Transverse colon (tissue), 4 donors: ENCODE data around the gene CSNK2B. TPM values are rescaled to one million over a fixed set of nuclear protein-coding genes. Genes with fewer than 3 reads are reported as not detected.

Experiments
- DNase-seq: peaks from one replicate; pipeline ENCODE4 v3.0.0-alpha.2; 2019
- H3K27ac ChIP-seq, 4 donors: fragments of 200-600 bp; sonication (generic); 2 replicates each; pipeline ENCODE4 v1.5.1; 2016 to 2018; ENCODE audit warnings: inconsistent platforms in 4 of 4
- H3K27me3 ChIP-seq: fragments of 200-600 bp; sonication (generic); 2 replicates; pipeline ENCODE4 v1.5.1; 2017; ENCODE audit warnings: inconsistent platforms
- H3K36me3 ChIP-seq, 4 donors: fragments of 200-600 bp; sonication (generic); 2 replicates each; pipeline ENCODE4 v1.5.1; 2017 to 2019; ENCODE audit warnings: inconsistent platforms in 4 of 4
- H3K4me1 ChIP-seq, 4 donors: fragments of 200-600 bp; sonication (generic); 2 replicates each; pipeline ENCODE4 v1.5.1; 2017 to 2020; ENCODE audit warnings: inconsistent platforms in 4 of 4
- H3K4me3 ChIP-seq, 4 donors: fragments of 200-600 bp; sonication (generic); 1 replicate in 1 of 4; 2 replicates in 3 of 4; pipeline versions ENCODE4 v1.5.1 to v1.6.1; 2017 to 2019; ENCODE audit warnings: inconsistent platforms in 4 of 4
- H3K9me3 ChIP-seq, 2 donors: fragments of 200-600 bp; sonication (generic); 2 replicates each; pipeline ENCODE4 v1.5.1; 2017 to 2019; ENCODE audit warnings: inconsistent platforms in 2 of 2
- CTCF ChIP-seq, 5 experiments: fragments of 200-600 bp in 3 of 5; fragments of 450-650 bp in 2 of 5; sonication (generic) in 3 of 5; IDR thresholded peaks; 1 replicate in 2 of 5; 2 replicates in 3 of 5; pipeline ENCODE4 v1.5.1; 2016 to 2017; ENCODE audit warnings: antibody characterized with exemption in 5 of 5, inconsistent platforms in 3 of 5, mild to moderate bottlenecking in 2 of 5, moderate library complexity in 1 of 5
- EP300 ChIP-seq: sonication (generic); formaldehyde crosslinking; IDR thresholded peaks from one replicate; pipeline ENCODE4 v1.6.1; 2017; ENCODE audit warnings: antibody characterized with exemption, low read depth
- POLR2A ChIP-seq: fragments of 450-650 bp; IDR thresholded peaks from one replicate; pipeline ENCODE4 v1.6.1; 2016; ENCODE audit warnings: antibody characterized with exemption, mild to moderate bottlenecking, moderate library complexity
- POLR2AphosphoS5 ChIP-seq, 3 donors: sonication (generic); formaldehyde crosslinking; IDR thresholded peaks; one replicate each; pipeline ENCODE4 v1.6.1; 2016; ENCODE audit warnings: antibody characterized with exemption in 3 of 3
- WGBS, 2 donors: methylation state at CpG; one replicate each; pipeline ENCODE4 v1.1.5; 2018; ENCODE audit warnings: low coverage in 1 of 2; 5-methylcytosine and 5-hydroxymethylcytosine counted together
- in situ Hi-C, 4 donors: fragments of 200-750 bp; cut with MboI; loops; one replicate each; pipeline versions ENCODE4 v1.15.0 to v1.15.1; 2017; ENCODE audit warnings: low sequenced_read_pairs in 3 of 4, low pct_ligation_motif_present in 1 of 4, low pct_unique_long_range_greater_than_20kb in 1 of 4
- intact Hi-C: fragments of 100-400 bp; cut with DNase I; formaldehyde crosslinking; loops from one replicate; pipeline ENCODE4 v1.15.1; 2023; ENCODE audit warnings: low total_unique reads
- total RNA-seq, 4 donors: library from RNA; depleted of rRNA; stranded (reverse); fragments of >200 nt; gene quantifications; one replicate each; pipeline ENCODE4 v1.1.0, GENCODE V29; 2016

CSNK2B gene
- total RNA-seq, 4 donors from 2014 or later: 182 to 231 (median 210) TPM

GRCh38 chr6:31643818-31644454 is 21.9 kb upstream of the CSNK2B start:
- intact Hi-C loops: no loop called here
- Histone ChIP-seq H3K36me3 (peaks cover 0 to 90% (median 42%) of the 10 kb centered on the region in 4 donors), H3K4me3 (no peak overlapping the region), H3K9me3 (no peaks in the 10 kb centered on the region), H3K27me3 (no peaks in the 10 kb centered on the region), H3K27ac (no peak overlapping the region), H3K4me1 (no peaks in the 10 kb centered on the region)
- in situ Hi-C loops: no loop called here
- DNase-seq: no peak
- WGBS, 2 donors: 91% methylated on average over 16 of the region's 17 CpGs; no CpG with 5 or more reads in 1 of the 2 donors
- TF ChIP-seq CTCF (IDR thresholded peaks at IDR 0.05) (no peak), EP300 (no peak), POLR2AphosphoS5 (IDR thresholded peaks at IDR 0.05) (no peak), POLR2A (no peak)

- Histone ChIP-seq H3K27ac (no peak overlapping the region), H3K4me1 (peaks cover 0 to 2% (median 0%) of the 10 kb centered on the region in 4 donors), H3K4me3 (no peak overlapping the region), H3K36me3 (peaks cover 0 to 87% (median 42%) of the 10 kb centered on the region in 4 donors), H3K9me3 (no peaks in the 10 kb centered on the region), H3K27me3 (no peaks in the 10 kb centered on the region)
- no peak for DNase-seq
- 96 to 97% methylated on average over 5 to 9 of the region's 9 CpGs for WGBS, 2 donors
- no peak for TF ChIP-seq EP300
- no peak for TF ChIP-seq POLR2A
- TF ChIP-seq CTCF (IDR thresholded peaks at IDR 0.05): no peak
- TF ChIP-seq POLR2AphosphoS5 (IDR thresholded peaks at IDR 0.05): no peak
- in situ Hi-C loops (no loop called here), intact Hi-C loops (no loop called here)
Observed at GRCh38 chr6:31645325-31645724, 20.6 kb upstream of the CSNK2B start.

GRCh38 chr6:31651602-31652191 is 14.2 kb upstream of the CSNK2B start:
- TF ChIP-seq POLR2AphosphoS5 (IDR thresholded peaks at IDR 0.05) (peak; percentile 35 to 66 (median 39)), EP300 (no peak)
- H3K27me3 ChIP-seq: no peaks in the 10 kb centered on the region
- in situ Hi-C loops: no loop called here
- peak overlapping the region; percentile 91 to 99 (median 94) for H3K27ac ChIP-seq
- WGBS, 2 donors: 2 to 9% methylated on average over 4 to 28 of the region's 29 CpGs
- peaks cover 5 to 35% (median 18%) of the 10 kb centered on the region in 4 donors for H3K4me1 ChIP-seq
- intact Hi-C loops: loop anchor here (5.0 kb wide), 1 partner anchor 501 kb away; the partner anchor contains the start of genes PPT2 and PRRT1
- peak; percentile 80 for DNase-seq
- peak overlapping the region; percentile 52 to 93 (median 67) for H3K4me3 ChIP-seq
- H3K36me3 ChIP-seq: peaks cover 0 to 38% (median 14%) of the 10 kb centered on the region in 4 donors
- no peaks in the 10 kb centered on the region for H3K9me3 ChIP-seq

- Histone ChIP-seq H3K27ac (peak overlapping the region; percentile 91 to 99 (median 94)), H3K9me3 (no peaks in the 10 kb centered on the region), H3K4me3 (peak overlapping the region; percentile 28 to 75 (median 56)), H3K27me3 (no peaks in the 10 kb centered on the region), H3K36me3 (peaks cover 0 to 23% (median 7%) of the 10 kb centered on the region in 4 donors), H3K4me1 (peaks cover 5 to 45% (median 26%) of the 10 kb centered on the region in 4 donors)
- 6% methylated on average over 12 to 37 of the region's 37 CpGs for WGBS, 2 donors
- intact Hi-C loops: loop anchor here (5.0 kb wide), 1 partner anchor 499 kb away; the partner anchor contains the start of genes PPT2 and PRRT1
- in situ Hi-C loops: no loop called here
- TF ChIP-seq CTCF (IDR thresholded peaks at IDR 0.05): no peak
- no peak for TF ChIP-seq EP300
- peak; percentile 1 to 89 (median 87) for TF ChIP-seq POLR2AphosphoS5 (IDR thresholded peaks at IDR 0.05)
- TF ChIP-seq POLR2A: peak; percentile 83
- DNase-seq: peak; percentile 91
Observed at GRCh38 chr6:31652925-31653724, 12.8 kb upstream of the CSNK2B start.
